K562 (cell line): ENCODE data around the gene CSMD2. TPM values are rescaled to one million over a fixed set of nuclear protein-coding genes. Genes with fewer than 3 reads are reported as not detected.

ENCODE experiments used
- ATAC-seq: fragments of 200-7000 bp; cut with Tn5 transposase; 3 replicates; pipeline ENCODE4 v1.9.1; 2020; ENCODE audit warnings: moderate library complexity
- BruUV-seq: library from RNA; stranded (reverse); fragments of 400-500 nt; replicated peaks from 2 replicates; lab custom pipeline; 2021; lab: Mats Ljungman, UMichigan
- CTCF ChIA-PET: fragments of 300-600 bp; formaldehyde crosslinking; extraction: SDS; loops from one replicate; lab custom pipeline; 2021; ENCODE audit warnings: low intra/inter-chr PET ratio; lab: Yijun Ruan, JAX
- POLR2A ChIA-PET: fragments of 300-600, 350-650 bp; sonication (Branson Sonifier 250); formaldehyde crosslinking; extraction: SDS; loops from one replicate; lab custom pipeline; 2021; ENCODE audit warnings: antibody characterized with exemption, inconsistent platforms; lab: Yijun Ruan, JAX
- DNase-seq, 4 experiments: peaks; one replicate each; pipeline versions ENCODE4 v3.0.0 to v3.0.0-alpha.2; 2011 to 2018; ENCODE audit warnings: low spot score in 3 of 4, mixed read lengths in 3 of 4; ENCODE audit errors: extremely low read depth in 1 of 4
- FAIRE-seq: peaks from 2 replicates; lab custom pipeline; 2011; peaks lifted over from hg19 to GRCh38; lab: Jason Lieb, UNC
- H2AFZ ChIP-seq: 2 replicates; pipeline ENCODE4 v1.6.0; 2011; ENCODE audit warnings: low read depth, low read length, control low read depth, inconsistent platforms
- H3K27ac ChIP-seq: fragments of 200-600 bp; 3 replicates; pipeline ENCODE4 v1.8.0; 2011; ENCODE audit warnings: low read depth, mild to moderate bottlenecking, control low read depth, inconsistent platforms, low read length, moderate library complexity, mixed read lengths; ENCODE audit errors: extremely low read depth
- H3K27me3 ChIP-seq, 2 experiments: fragments of 300-600 bp in 1 of 2; 2 replicates in 1 of 2; 3 replicates in 1 of 2; pipeline versions ENCODE4 v1.6.0 to v1.8.0; 2011; ENCODE audit warnings: inconsistent platforms in 2 of 2, low read length in 2 of 2, mild to moderate bottlenecking in 1 of 2, mixed read lengths in 1 of 2, moderate library complexity in 1 of 2; ENCODE audit not compliant: control insufficient read depth in 2 of 2, insufficient read depth in 2 of 2
- H3K36me3 ChIP-seq: fragments of 300-600 bp; 3 replicates; pipeline ENCODE4 v1.8.0; 2011; ENCODE audit warnings: mild to moderate bottlenecking, low read length, inconsistent platforms; ENCODE audit not compliant: control insufficient read depth, insufficient read depth
- H3K4me1 ChIP-seq, 2 experiments: fragments of 200-600 bp in 1 of 2; replicated peaks in 1 of 2; 2 replicates in 1 of 2; 3 replicates in 1 of 2; pipeline versions ENCODE4 v1.5.1 to v1.8.0; 2011; ENCODE audit warnings: inconsistent platforms in 2 of 2, low read length in 2 of 2, mild to moderate bottlenecking in 1 of 2, mixed read lengths in 1 of 2, moderate library complexity in 1 of 2; ENCODE audit not compliant: control insufficient read depth in 2 of 2, insufficient read depth in 2 of 2
- H3K4me2 ChIP-seq: 2 replicates; pipeline ENCODE4 v1.6.1; 2011; ENCODE audit warnings: low read length, control low read depth, inconsistent platforms, mixed read lengths; ENCODE audit not compliant: insufficient read depth
- H3K4me3 ChIP-seq: fragments of 200-600 bp; sonication (generic), shearing (Covaris generic); 2 replicates; pipeline ENCODE4 v1.5.1; 2016; ENCODE audit warnings: control low read depth, inconsistent platforms
- H3K79me2 ChIP-seq: fragments of 200-600 bp; 3 replicates; pipeline ENCODE4 v1.8.0; 2011; ENCODE audit warnings: low read length, inconsistent platforms; ENCODE audit not compliant: control insufficient read depth, insufficient read depth
- H3K9ac ChIP-seq, 2 experiments: 2 replicates each; pipeline versions ENCODE4 v1.6.0 to v1.6.1; 2011; ENCODE audit warnings: low read depth in 2 of 2, low read length in 2 of 2, control low read depth in 1 of 2, inconsistent platforms in 1 of 2, mild to moderate bottlenecking in 1 of 2, mixed read lengths in 1 of 2; ENCODE audit not compliant: insufficient read depth in 1 of 2
- H3K9me1 ChIP-seq: one replicate; pipeline ENCODE4 v1.6.0; 2011; ENCODE audit warnings: inconsistent platforms, mild to moderate bottlenecking, low read length, moderate library complexity; ENCODE audit not compliant: control insufficient read depth, insufficient read depth
- H3K9me3 ChIP-seq: replicated peaks from 2 replicates; pipeline ENCODE4 v1.5.1; 2011; ENCODE audit warnings: low read depth, low read length, inconsistent platforms; ENCODE audit not compliant: control insufficient read depth, insufficient read depth
- H4K20me1 ChIP-seq: replicated peaks from 2 replicates; pipeline ENCODE4 v1.6.1; 2011; ENCODE audit warnings: low read length, inconsistent platforms, mixed read lengths; ENCODE audit not compliant: control insufficient read depth, insufficient read depth
- ESRRA ChIP-seq: fragments of 450-650 bp; IDR thresholded peaks from 2 replicates; pipeline ENCODE4 v1.6.1; 2014; ENCODE audit warnings: low read depth, mild to moderate bottlenecking, moderate library complexity, borderline replicate concordance
- HDAC1 ChIP-seq, 2 experiments: fragments of 450-650 bp; IDR thresholded peaks; 2 replicates each; pipeline ENCODE4 v1.6.1; 2016 to 2017; ENCODE audit warnings: inconsistent platforms in 1 of 2, mild to moderate bottlenecking in 1 of 2, moderate library complexity in 1 of 2
- HDAC3 ChIP-seq: fragments of 450-650 bp; IDR thresholded peaks from 2 replicates; pipeline ENCODE4 v1.6.1; 2018; ENCODE audit warnings: borderline replicate concordance, mild to moderate bottlenecking, moderate library complexity; ENCODE audit not compliant: partially characterized antibody
- ZNF134 ChIP-seq: fragments of 250-450 bp; sonication (Bioruptor Pico); conservative IDR thresholded peaks from 2 replicates; pipeline ENCODE4 v1.4.0; 2020
- ZNF140 ChIP-seq: fragments of 250-450 bp; sonication (Bioruptor Pico); IDR thresholded peaks from 2 replicates; pipeline ENCODE4 v1.8.0; 2021; ENCODE audit warnings: moderate library complexity, mild to moderate bottlenecking, inconsistent platforms
- ZNF408 ChIP-seq: fragments of 250-450 bp; sonication (Bioruptor Pico); IDR thresholded peaks from 2 replicates; pipeline ENCODE4 v1.4.0; 2020; ENCODE audit warnings: low read depth, mild to moderate bottlenecking, moderate library complexity
- ZNF75A ChIP-seq: fragments of 450-650 bp; formaldehyde crosslinking; IDR thresholded peaks from 2 replicates; pipeline ENCODE4 v1.4.0; 2020; ENCODE audit warnings: mild to moderate bottlenecking
- ZNF830 ChIP-seq: fragments of 250-450 bp; sonication (Bioruptor Pico); IDR thresholded peaks from 2 replicates; pipeline ENCODE4 v1.5.0; 2021; ENCODE audit warnings: mild to moderate bottlenecking
- WGBS: fragments of 100-300 bp; shearing (Covaris generic); methylation state at CpG from one replicate; pipeline ENCODE4 v1.1.6; 2016; ENCODE audit warnings: low coverage, mixed read lengths; ENCODE audit not compliant: insufficient coverage; ENCODE audit errors: missing lambda C conversion rate; 5-methylcytosine and 5-hydroxymethylcytosine counted together
- in situ Hi-C: fragments of 300-500 bp; cut with MboI; formaldehyde crosslinking; loops from 4 replicates; pipeline ENCODE4 v1.15.0; 2018; ENCODE audit warnings: inconsistent platforms, mixed read lengths
- intact Hi-C: fragments of 100-400 bp; cut with micrococcal nuclease; formaldehyde crosslinking; loops from 2 replicates; pipeline ENCODE4 v1.14.2; 2022
- polyA plus RNA-seq, 8 experiments: library from polyadenylated mRNA; depleted of rRNA in 4 of 8; stranded (reverse) in 5 of 8; unstranded in 3 of 8; fragments of >200 nt; fragmentation: Nextera tagmentation in 2 of 8; fragmentation: Illumina TruSeq in 1 of 8; extraction: Ambion mirVana in 2 of 8; extraction: Trizol in 1 of 8; gene quantifications; 2 replicates each; pipeline versions ENCODE4 v1.2.1 to v1.2.3, GENCODE V29; 2011 to 2014; ENCODE audit warnings: inconsistent platforms in 1 of 8, missing spikeins in 1 of 8
- total RNA-seq, 7 experiments: library from RNA; depleted of rRNA in 6 of 7; stranded (reverse); fragments of >200 nt in 6 of 7; fragmentation: Illumina TruSeq in 2 of 7; extraction: Trizol in 2 of 7; gene quantifications; 2 replicates each; pipeline versions ENCODE4 v1.2.1 to v1.2.3, GENCODE V29; 2011 to 2021; ENCODE audit warnings: low replicate concordance in 1 of 7

The CSMD2 gene
- total and polyA plus RNA-seq, 9 of the 15 experiments (the other 6 are each of a cell fraction or from before 2014, with no cell fraction given), result not detected

DNA sequence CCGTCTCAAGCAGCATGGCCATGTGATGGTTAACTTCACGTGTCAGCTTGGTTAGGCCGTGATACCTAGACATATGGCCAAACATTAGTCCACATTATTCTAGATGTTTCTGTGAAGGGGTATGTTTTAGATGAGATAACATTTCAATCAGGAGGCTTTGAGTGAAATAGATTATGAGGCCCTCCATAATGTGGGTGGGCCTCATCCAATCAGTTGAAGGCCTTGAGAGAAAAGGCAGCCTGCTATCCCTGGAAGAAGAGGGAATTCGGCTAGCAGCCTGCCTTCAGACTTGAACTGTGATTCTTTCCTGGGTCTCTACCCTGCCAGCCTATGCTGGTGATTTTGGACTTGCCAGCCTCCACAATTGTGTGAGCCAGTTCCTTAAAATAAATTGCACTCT is 602.5 kb downstream of the CSMD2 start:
- Histone ChIP-seq H3K4me1 (no peaks in the 10 kb centered on the region), H3K9me3 (no peaks in the 10 kb centered on the region), H3K27ac (no peak overlapping the region), H3K9me1 (no peaks in the 10 kb centered on the region), H3K4me3 (no peak overlapping the region), H3K4me2 (no peak overlapping the region), H3K79me2 (no peaks in the 10 kb centered on the region), H3K27me3 (peaks cover under 1 to 10% of the 10 kb centered on the region in 2 experiments; a peak in 2 of 5 replicates), H3K9ac (no peak overlapping the region), H2AFZ (no peak overlapping the region), H3K36me3 (no peaks in the 10 kb centered on the region), H4K20me1 (no peaks in the 10 kb centered on the region)
- intact Hi-C loops, result no loop called here
- CTCF ChIA-PET, result no interaction called here
- BruUV-seq, result no TSS peak
- DNase-seq (no peak), ATAC-seq (no peak), FAIRE-seq (no peak)
- POLR2A ChIA-PET, result interaction anchor here (0.6 kb wide), 1 partner anchor 142 kb away, joined by 4 read pairs; no protein-coding TSS in a partner anchor
- 0% methylated on average over 4 of the region's 4 CpGs for WGBS
- peak; percentile 94 for TF ChIP-seq ZNF134 (CRISPR knock-in tag)
- no peak for TF ChIP-seq ZNF830 (CRISPR knock-in tag)
- TF ChIP-seq ZNF408, result no peak
- TF ChIP-seq HDAC1 (IDR thresholded peaks at IDR 0.05), result no peak
- in situ Hi-C loops, result no loop called here

DNA sequence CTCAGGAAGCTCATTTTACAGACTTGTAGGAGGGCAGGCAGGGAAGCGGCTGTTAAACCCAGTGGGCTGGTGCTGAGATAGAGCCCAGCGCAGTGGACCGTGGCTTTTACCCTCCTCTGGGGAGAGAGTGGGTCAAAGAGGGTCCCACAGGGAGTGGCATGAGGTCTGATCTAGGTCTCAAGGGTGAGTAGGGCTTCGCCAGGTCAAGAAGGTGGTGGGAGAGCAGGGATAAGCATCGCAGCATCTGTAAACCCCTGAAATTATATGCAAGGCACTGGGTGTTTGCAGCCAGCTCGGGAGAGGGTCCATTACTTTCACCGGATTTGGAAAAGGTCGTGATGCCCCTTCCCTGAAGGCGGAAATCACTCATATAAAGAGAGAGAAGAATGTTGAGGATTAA is 603.5 kb downstream of the CSMD2 start:
- no peak overlapping the region for H3K4me3 ChIP-seq
- in situ Hi-C loops, result no loop called here
- DNase-seq (no peak), FAIRE-seq (no peak), ATAC-seq (no peak)
- no peak overlapping the region for H3K27ac ChIP-seq
- no peaks in the 10 kb centered on the region for H4K20me1 ChIP-seq
- no peaks in the 10 kb centered on the region for H3K79me2 ChIP-seq
- peaks cover 0 to 12% of the 10 kb centered on the region in 2 experiments; a peak in 2 of 5 replicates for H3K27me3 ChIP-seq
- no peaks in the 10 kb centered on the region for H3K9me3 ChIP-seq
- whole genome bisulfite sequencing, result 0% methylated on average over 9 of the region's 9 CpGs
- TF ChIP-seq ZNF408 (no peak), ESRRA (no peak), HDAC3 (no peak), ZNF75A (CRISPR knock-in tag) (no peak), ZNF134 (CRISPR knock-in tag) (no peak), ZNF140 (no peak)
- no peak overlapping the region for H3K4me2 ChIP-seq
- no peak overlapping the region for H2AFZ ChIP-seq
- no peak overlapping the region for H3K9ac ChIP-seq
- no peaks in the 10 kb centered on the region for H3K4me1 ChIP-seq
- ChIA-PET CTCF (no interaction called here), POLR2A (interaction anchor here (0.6 kb wide), 1 partner anchor 143 kb away, joined by 4 read pairs; no protein-coding TSS in a partner anchor)
- no TSS peak for BruUV-seq
- no peaks in the 10 kb centered on the region for H3K9me1 ChIP-seq
- H3K36me3 ChIP-seq, result no peaks in the 10 kb centered on the region
- intact Hi-C loops, result no loop called here
